Endothelial cell of umbilical vein (primary cell): ENCODE results near the gene STX16.

Source experiments
- EZH2 ChIP-seq: IDR thresholded peaks from 2 replicates; pipeline ENCODE4 v1.6.1; 2012; ENCODE audit warnings: borderline replicate concordance, low read depth, mild to moderate bottlenecking, moderate library complexity, low read length, inconsistent platforms; ENCODE audit not compliant: severe bottlenecking
- GATA2 ChIP-seq: IDR thresholded peaks from 2 replicates; pipeline ENCODE4 v1.7.0; 2011; ENCODE audit warnings: low read depth, mild to moderate bottlenecking, moderate library complexity, mixed read lengths, low read length; ENCODE audit not compliant: insufficient read length, insufficient read depth
- JUN ChIP-seq: IDR thresholded peaks from 2 replicates; pipeline ENCODE4 v1.6.1; 2011; ENCODE audit warnings: borderline replicate concordance, low read depth; ENCODE audit not compliant: insufficient read length, insufficient read depth
- POLR2A ChIP-seq: IDR thresholded peaks from 2 replicates; pipeline ENCODE4 v1.6.1; 2012; ENCODE audit warnings: low read depth, mild to moderate bottlenecking, control low read depth, low read length
- TF ChIP-seq, protein P1 (sequence below), 2 donors: IDR thresholded peaks; 1 replicate in 1 of 2; 2 replicates in 1 of 2; pipeline ENCODE4 v1.5.1; 2011; ENCODE audit warnings: low read length in 2 of 2, mild to moderate bottlenecking in 2 of 2, moderate library complexity in 2 of 2, control low read depth in 1 of 2, inconsistent platforms in 1 of 2, low read depth in 1 of 2; ENCODE audit not compliant: insufficient read depth in 1 of 2; ENCODE audit errors: extremely low read depth in 1 of 2

DNA sequence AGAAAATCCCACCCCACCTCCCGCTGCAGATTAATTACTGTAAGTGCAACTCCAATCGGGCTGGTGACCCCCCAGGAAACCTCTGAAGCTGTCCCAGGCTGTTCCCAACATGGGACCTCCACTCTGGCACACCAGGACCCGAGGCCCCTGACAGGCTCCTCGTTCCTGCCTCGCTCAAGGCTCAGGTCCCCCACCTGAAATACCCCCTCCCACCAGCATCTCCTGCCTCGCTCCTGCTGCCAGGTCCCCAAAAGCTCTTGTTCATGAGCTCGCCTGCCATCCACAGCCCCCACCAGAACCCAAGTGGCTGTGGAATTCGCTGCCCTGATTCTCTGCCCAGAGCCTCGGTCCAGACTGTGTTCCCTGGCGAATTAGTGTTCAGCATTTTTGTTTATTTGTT is 67.6 kb downstream of the STX16 start:
- TF ChIP-seq JUN (no peak), POLR2A (no peak), GATA2 (no peak), EZH2 (no peak)
- TF ChIP-seq, protein P1, sequence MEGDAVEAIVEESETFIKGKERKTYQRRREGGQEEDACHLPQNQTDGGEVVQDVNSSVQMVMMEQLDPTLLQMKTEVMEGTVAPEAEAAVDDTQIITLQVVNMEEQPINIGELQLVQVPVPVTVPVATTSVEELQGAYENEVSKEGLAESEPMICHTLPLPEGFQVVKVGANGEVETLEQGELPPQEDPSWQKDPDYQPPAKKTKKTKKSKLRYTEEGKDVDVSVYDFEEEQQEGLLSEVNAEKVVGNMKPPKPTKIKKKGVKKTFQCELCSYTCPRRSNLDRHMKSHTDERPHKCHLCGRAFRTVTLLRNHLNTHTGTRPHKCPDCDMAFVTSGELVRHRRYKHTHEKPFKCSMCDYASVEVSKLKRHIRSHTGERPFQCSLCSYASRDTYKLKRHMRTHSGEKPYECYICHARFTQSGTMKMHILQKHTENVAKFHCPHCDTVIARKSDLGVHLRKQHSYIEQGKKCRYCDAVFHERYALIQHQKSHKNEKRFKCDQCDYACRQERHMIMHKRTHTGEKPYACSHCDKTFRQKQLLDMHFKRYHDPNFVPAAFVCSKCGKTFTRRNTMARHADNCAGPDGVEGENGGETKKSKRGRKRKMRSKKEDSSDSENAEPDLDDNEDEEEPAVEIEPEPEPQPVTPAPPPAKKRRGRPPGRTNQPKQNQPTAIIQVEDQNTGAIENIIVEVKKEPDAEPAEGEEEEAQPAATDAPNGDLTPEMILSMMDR (IDR thresholded peaks at IDR 0.05; ENCODE audit: extremely low read depth in 1 of 2, insufficient read depth in 1 of 2, low read depth in 1 of 2, low read length in 2 of 2), result no peak
